Measurements from ENCODE around the gene ANXA4. TPM values are rescaled to one million over a fixed set of nuclear protein-coding genes. Genes with fewer than 3 reads are reported as not detected.

Gene ANXA4
- total and polyA plus RNA-seq, 2 experiments from 2014 or later = 6.7 to 11.5 TPM

- TF ChIP-seq CREB1 (CRISPR knock-in tag; IDR thresholded peaks at IDR 0.05; ENCODE audit: low read depth) (no peak), ZNF331 (CRISPR knock-in tag; IDR thresholded peaks at IDR 0.05; ENCODE audit: low read depth) (no peak)
Measured at GRCh38 chr2:69833752-69834151, 91.8 kb downstream of the ANXA4 start (continued).

GRCh38 chr2:69835666-69836065 is 93.7 kb downstream of the ANXA4 start:
- H3K4me3 ChIP-seq = no peak overlapping the region
- no peak overlapping the region for H3K4me2 ChIP-seq
- H4K20me1 ChIP-seq (replicated peaks; ENCODE audit: insufficient read depth) = peaks cover 20% of the 10 kb centered on the region
- no peak overlapping the region for H2AFZ ChIP-seq
- peaks cover 11% of the 10 kb centered on the region; the same call in 2 of the 3 replicates for H3K36me3 Mint-ChIP-seq (ENCODE audit: low read depth)
- H3K4me1 Mint-ChIP-seq = peaks cover 8% of the 10 kb centered on the region
- no peaks in the 10 kb centered on the region for H3K27me3 ChIP-seq (ENCODE audit: insufficient read depth)
- H3K27ac ChIP-seq (ENCODE audit: low read depth) = no peak overlapping the region
- no peaks in the 10 kb centered on the region for H3K9me3 Mint-ChIP-seq
- DNase-seq (ENCODE audit: low spot score) (no peak), ATAC-seq (no peak)
- peaks cover 14% of the 10 kb centered on the region; the same call in 1 of the 2 replicates for H3K36me3 ChIP-seq (ENCODE audit: insufficient read depth)
- peaks cover 6% of the 10 kb centered on the region for H3K4me1 ChIP-seq (ENCODE audit: insufficient read depth)
- no peaks in the 10 kb centered on the region for H3F3A ChIP-seq (replicated peaks; ENCODE audit: low read depth)
- H3K27ac Mint-ChIP-seq = no peak overlapping the region
- peaks cover 71% of the 10 kb centered on the region for H3K79me2 ChIP-seq (replicated peaks; ENCODE audit: insufficient read depth)
- no peaks in the 10 kb centered on the region for H3K9me2 ChIP-seq (ENCODE audit: insufficient read depth)
- no peak overlapping the region for H3K4me3 Mint-ChIP-seq
- TF ChIP-seq ZNF331 (CRISPR knock-in tag; IDR thresholded peaks at IDR 0.05; ENCODE audit: low read depth) (no peak), CREB1 (CRISPR knock-in tag; IDR thresholded peaks at IDR 0.05; ENCODE audit: low read depth) (no peak), ZNF462 (CRISPR knock-in tag; IDR thresholded peaks at IDR 0.05) (no peak), JUNB (IDR thresholded peaks at IDR 0.05; ENCODE audit: unreplicated experiment) (no peak), ETS1 (IDR thresholded peaks at IDR 0.05) (no peak), ZNF114 (CRISPR knock-in tag; IDR thresholded peaks at IDR 0.05) (no peak), EZH2 (IDR thresholded peaks at IDR 0.05; ENCODE audit: low read depth, unreplicated experiment) (no peak), CTCF (conservative IDR thresholded peaks at IDR 0.05; ENCODE audit: low read depth in 2 of 2) (no peak), STAT1 (IDR thresholded peaks at IDR 0.05; ENCODE audit: unreplicated experiment) (no peak), POLR2AphosphoS5 (IDR thresholded peaks at IDR 0.05; ENCODE audit: low read depth) (no peak), NANOG (IDR thresholded peaks at IDR 0.05; ENCODE audit: borderline replicate concordance) (no peak), REST (IDR thresholded peaks at IDR 0.05; ENCODE audit: unreplicated experiment) (no peak), EZH2phosphoT487 (IDR thresholded peaks at IDR 0.05; ENCODE audit: unreplicated experiment) (no peak)
- H3K27me3 Mint-ChIP-seq (ENCODE audit: insufficient read depth, low read depth, poor library complexity) = peaks cover 2% of the 10 kb centered on the region
